Measurements from ENCODE around the gene SPECC1L. TPM values are rescaled to one million over a fixed set of nuclear protein-coding genes. Genes with fewer than 3 reads are reported as not detected.

Gene SPECC1L
- total RNA-seq, 2 donors from 2014 or later = 23.1 to 26.0 TPM

GRCh38 chr22:24451162-24451561 is 180.5 kb downstream of the SPECC1L start:
- ATAC-seq (no peak), DNase-seq (no peak)
- intact Hi-C loops (cut with DNase I) = no loop called here
- TF ChIP-seq CTCF (IDR thresholded peaks at IDR 0.05) = no peak
- TF ChIP-seq POLR2A (IDR thresholded peaks at IDR 0.05) = no peak
- Histone ChIP-seq H3K27me3 (no peaks in the 10 kb centered on the region), H3K4me3 (no peak overlapping the region), H3K9me3 (no peaks in the 10 kb centered on the region), H3K4me1 (peaks cover 9% of the 10 kb centered on the region), H3K27ac (no peak overlapping the region), H3K36me3 (replicated peaks in 1 of 2; ENCODE audit: insufficient read depth in 1 of 2, low read depth in 2 of 2) (no peaks in the 10 kb centered on the region)

GRCh38 chr22:24453853-24454252 is 183.2 kb downstream of the SPECC1L start:
- intact Hi-C loops (cut with DNase I) = no loop called here
- ATAC-seq (no peak), DNase-seq (no peak)
- Histone ChIP-seq H3K4me1 (peaks cover 9% of the 10 kb centered on the region), H3K4me3 (no peak overlapping the region), H3K9me3 (no peaks in the 10 kb centered on the region), H3K27me3 (no peaks in the 10 kb centered on the region), H3K27ac (no peak overlapping the region), H3K36me3 (replicated peaks in 1 of 2; ENCODE audit: insufficient read depth in 1 of 2, low read depth in 2 of 2) (no peaks in the 10 kb centered on the region)
- TF ChIP-seq CTCF (IDR thresholded peaks at IDR 0.05) (no peak), POLR2A (IDR thresholded peaks at IDR 0.05) (no peak)
- WGBS, 2 donors = 58 to 71% methylated on average over 1 of the region's 1 CpG

GRCh38 chr22:24455039-24455438 is 184.4 kb downstream of the SPECC1L start:
- ATAC-seq (no peak), DNase-seq (no peak)
- intact Hi-C loops (cut with DNase I) = no loop called here
- Histone ChIP-seq H3K36me3 (replicated peaks in 1 of 2; ENCODE audit: insufficient read depth in 1 of 2, low read depth in 2 of 2) (no peaks in the 10 kb centered on the region), H3K27ac (no peak overlapping the region), H3K27me3 (no peaks in the 10 kb centered on the region), H3K4me1 (peaks cover 9% of the 10 kb centered on the region), H3K4me3 (no peak overlapping the region), H3K9me3 (no peaks in the 10 kb centered on the region)
- TF ChIP-seq POLR2A (IDR thresholded peaks at IDR 0.05) (no peak), CTCF (IDR thresholded peaks at IDR 0.05) (no peak)
- WGBS, 2 donors = 81 to 84% methylated on average over 4 of the region's 4 CpGs

GRCh38 chr22:24455751-24456426 is 185.3 kb downstream of the SPECC1L start:
- no peak overlapping the region for H3K27ac ChIP-seq
- no peak for TF ChIP-seq CTCF (IDR thresholded peaks at IDR 0.05)
- peaks cover 9% of the 10 kb centered on the region for H3K4me1 ChIP-seq
- WGBS, 2 donors = 43 to 51% methylated on average over 9 of the region's 9 CpGs
- no peaks in the 10 kb centered on the region for H3K36me3 ChIP-seq (replicated peaks in 1 of 2; ENCODE audit: insufficient read depth in 1 of 2, low read depth in 2 of 2)
- no peaks in the 10 kb centered on the region for H3K9me3 ChIP-seq
- no peak overlapping the region for H3K4me3 ChIP-seq
- DNase-seq (peak in 1 of 4 donors; percentile 29), ATAC-seq (no peak)
- H3K27me3 ChIP-seq = no peaks in the 10 kb centered on the region
- intact Hi-C loops (cut with DNase I) = no loop called here

- intact Hi-C loops (cut with DNase I) = no loop called here
- Histone ChIP-seq H3K4me1 (peaks cover 9% of the 10 kb centered on the region), H3K36me3 (replicated peaks in 1 of 2; ENCODE audit: insufficient read depth in 1 of 2, low read depth in 2 of 2) (no peaks in the 10 kb centered on the region), H3K4me3 (no peak overlapping the region), H3K27me3 (no peaks in the 10 kb centered on the region), H3K9me3 (no peaks in the 10 kb centered on the region), H3K27ac (no peak overlapping the region)
- 89 to 93% methylated on average over 3 of the region's 3 CpGs for WGBS, 2 donors
- ATAC-seq (no peak), DNase-seq (no peak)
- no peak for TF ChIP-seq CTCF (IDR thresholded peaks at IDR 0.05)
- no peak for TF ChIP-seq POLR2A (IDR thresholded peaks at IDR 0.05)
Measured at GRCh38 chr22:24457894-24458420, 187.3 kb downstream of the SPECC1L start.

All from body of pancreas (tissue), 4 donors.